GM18507 (cell line): Measurements from ENCODE around the gene COL25A1.

Source experiments
- DNase-seq: peaks from one replicate; pipeline ENCODE4 v3.0.0; 2011; ENCODE audit warnings: low read depth; ENCODE audit not compliant: insufficient read length; ENCODE audit errors: extremely low spot score
- FAIRE-seq: peaks from 2 replicates; lab custom pipeline; 2011; peaks lifted over from hg19 to GRCh38; lab: Jason Lieb, UNC

COL25A1 gene

DNA sequence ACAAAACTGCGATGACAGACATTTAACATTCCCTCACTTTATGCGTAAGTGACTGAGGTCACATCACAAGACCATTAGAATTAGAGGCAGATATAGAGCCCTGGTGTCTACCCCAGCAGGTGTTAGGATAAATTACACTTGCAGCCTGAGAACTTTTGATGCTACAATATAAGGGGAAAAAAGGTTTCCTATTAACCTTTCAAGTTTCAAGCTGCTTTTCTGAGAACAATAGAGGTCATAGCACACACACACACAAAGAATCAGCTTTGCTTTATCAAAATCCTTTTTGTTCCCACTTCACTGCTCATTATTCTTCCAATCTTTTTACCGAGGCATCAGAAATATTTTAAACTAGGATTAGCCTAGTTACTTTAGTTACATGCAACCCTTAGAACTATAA is 119.8 kb downstream of the COL25A1 start:
- FAIRE-seq (no peak), DNase-seq (no peak)

DNA sequence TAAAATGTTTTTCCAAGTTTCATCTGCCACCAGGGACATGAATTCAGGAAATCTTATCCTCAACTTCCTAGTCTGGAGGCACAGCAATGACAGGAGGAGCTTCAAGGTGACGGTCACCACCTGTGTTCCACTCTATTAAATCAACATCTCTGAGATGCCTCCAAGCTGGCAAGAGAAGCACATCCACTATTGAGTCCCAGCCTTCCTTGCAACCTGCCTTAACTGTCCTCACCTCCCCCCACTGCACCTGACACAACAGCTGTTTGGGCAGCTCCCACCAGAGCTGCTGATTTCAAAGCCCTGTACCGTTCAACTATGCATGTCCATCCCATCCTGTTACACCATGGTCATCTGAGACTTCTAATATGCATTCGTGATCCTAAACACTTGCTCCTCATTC is 123.4 kb downstream of the COL25A1 start:
- FAIRE-seq, result no peak
- DNase-seq, result no peak

DNA sequence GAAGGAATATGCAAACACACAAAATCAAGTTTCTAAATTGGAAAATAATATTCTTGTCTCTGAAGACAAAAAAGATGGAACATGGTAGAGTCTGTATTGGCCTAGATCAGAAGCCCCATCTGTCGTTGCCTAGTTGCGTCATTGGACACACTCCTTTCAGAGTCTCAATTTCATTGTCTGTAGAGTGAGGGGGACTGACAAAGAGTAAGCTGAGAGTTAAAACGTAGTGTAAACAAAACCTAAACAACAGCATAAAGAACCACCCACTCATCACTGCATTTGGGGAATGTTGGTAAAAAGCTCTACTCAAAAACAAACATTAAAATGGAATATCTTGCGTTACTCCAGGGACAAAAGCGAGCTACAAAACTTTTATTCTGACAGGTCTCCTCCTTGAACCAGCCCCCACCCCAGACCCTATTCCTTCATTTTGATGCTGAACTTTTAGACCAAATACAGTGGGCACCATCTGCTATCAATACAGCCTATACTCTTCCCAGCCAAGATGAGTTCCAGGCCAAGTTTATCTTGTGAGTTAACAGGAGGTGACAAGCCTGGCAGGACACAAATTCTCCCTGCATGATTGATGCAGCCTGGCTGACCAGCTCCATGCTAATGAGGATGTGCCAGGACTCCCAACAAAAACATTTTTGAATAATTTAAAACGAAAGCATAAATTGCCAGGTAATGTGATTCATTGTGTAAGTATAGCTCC is 125.2 kb downstream of the COL25A1 start:
- DNase-seq (no peak), FAIRE-seq (no peak)

DNA sequence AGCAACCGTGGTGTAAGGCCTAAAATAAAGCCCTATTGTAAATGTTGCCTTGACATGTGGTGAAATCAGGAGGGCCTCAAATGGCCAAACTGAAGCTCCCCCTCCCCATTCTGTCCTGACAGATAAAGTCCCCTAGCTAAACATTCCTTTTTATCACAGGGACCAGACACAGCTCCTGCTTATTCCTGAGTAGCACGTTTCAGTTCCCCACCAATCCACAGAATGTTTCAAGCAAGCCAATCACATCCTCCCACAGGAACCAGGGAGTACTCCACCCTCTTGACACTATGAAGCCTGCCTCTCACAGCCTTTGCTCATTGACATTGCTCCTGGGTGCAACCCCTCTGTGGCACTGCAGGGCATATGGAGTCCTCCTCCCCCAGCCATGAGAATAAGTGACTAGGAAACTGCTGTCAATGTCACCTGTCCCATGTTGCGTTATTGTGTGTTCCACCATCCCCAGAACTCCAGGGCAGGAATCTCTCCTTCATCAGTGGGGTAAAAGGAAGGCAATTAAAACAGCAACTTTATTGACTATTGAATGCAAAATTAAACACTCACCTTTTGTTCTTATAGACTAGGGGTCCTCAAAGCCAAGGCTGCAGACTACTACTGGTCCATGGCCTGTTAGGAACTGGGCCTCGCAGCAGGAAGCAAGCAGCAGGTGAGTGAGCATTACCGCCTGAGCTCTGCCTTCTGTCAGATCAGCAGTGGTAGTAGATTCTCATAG is 128.1 kb downstream of the COL25A1 start:
- FAIRE-seq, result no peak

DNA sequence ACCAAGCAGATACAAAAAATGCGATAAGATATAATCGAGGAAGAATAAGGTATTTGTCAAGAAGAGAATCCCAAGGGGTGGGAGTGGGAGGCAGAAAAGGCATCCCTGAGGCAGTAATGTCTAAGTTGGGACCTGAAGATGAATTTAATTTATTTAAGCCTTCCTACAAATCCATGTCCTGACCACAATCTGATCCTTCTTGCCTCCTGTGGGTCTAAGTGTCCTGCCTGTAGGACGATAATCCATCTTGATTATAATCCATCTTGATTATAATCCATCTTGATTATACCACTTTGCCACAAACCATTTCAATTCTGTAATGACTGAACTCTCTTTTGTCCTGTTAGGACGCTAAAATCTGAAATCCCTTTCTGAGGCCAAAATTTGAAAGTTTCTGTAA is 130.2 kb downstream of the COL25A1 start:
- DNase-seq (no peak), FAIRE-seq (no peak)

More for the DNA sequence above, 128.1 kb downstream of the COL25A1 start:
- no peak for DNase-seq

DNA sequence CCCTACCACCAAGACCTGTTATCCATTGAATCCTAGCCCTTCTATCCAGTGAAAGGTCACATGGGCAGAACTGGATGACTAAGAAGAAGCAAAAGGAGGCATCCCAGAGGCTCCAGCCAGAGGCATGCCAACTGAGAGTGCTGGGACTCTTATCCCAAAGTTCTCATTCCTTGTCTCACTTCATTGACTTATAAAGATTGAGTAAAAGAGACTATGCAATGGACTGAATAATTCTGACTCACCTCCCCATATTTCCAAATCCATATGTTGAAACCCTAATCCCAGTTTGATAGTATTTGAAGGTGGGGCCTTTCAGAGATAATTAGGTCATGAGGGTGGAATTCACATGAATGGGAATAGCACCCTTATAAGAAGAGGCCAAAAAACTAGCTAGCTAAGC is 131.4 kb downstream of the COL25A1 start:
- DNase-seq (no peak), FAIRE-seq (no peak)

DNA sequence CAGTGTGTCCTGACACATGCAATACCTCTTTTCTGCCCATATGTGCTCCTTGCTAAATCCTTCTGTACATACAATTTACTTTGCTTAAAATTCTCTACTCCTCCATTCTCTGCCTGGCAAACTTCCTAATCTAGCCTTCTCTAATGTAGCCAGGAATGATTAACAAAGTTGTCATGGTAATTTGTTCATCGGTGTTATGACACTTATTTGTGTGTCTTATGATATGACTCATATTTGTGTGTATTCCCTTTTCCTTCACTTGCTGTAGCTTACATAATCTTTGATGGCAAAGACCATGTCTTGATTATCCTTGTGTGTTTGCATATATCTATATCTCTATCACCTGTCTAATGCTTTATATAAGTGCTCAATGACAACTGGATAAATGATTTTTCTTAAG is 133.3 kb downstream of the COL25A1 start:
- DNase-seq (no peak), FAIRE-seq (no peak)

DNA sequence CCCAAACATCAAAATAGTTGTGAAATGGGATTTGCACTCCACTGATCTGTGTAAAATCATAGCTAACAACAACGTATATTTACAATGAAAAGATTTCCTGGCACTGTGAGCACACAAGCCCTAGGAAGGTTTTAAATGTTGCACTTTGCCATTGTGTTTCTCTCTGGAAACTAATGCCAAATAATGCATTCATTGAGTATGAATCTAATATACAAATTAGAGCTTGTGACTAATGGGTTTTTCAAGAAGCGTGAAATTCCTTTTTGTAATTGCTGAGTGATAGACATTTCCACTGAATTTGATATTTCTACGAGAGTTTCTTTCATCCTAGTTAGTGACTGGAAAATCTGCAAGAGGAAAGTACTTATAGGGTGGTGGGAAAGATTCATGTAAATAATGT is 135.9 kb downstream of the COL25A1 start:
- no peak for DNase-seq
- no peak for FAIRE-seq

DNA sequence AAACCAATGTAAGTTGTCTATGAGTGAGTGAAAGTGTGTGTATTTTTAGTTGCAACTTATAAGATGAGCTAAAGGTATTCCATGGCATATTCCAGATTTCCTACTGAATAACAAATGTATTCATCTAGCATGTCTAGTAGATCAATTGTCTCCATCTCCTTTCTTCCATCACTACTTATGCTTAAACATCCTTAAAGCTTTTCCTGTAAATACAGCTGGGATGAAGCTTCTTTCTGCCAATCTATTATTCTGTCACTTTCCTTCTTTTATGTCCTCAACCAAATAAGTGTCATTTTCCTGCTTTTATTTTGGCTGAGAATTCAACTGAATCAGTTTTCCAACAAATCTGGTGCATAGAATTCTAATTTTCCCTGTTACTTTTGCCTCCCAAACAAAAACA is 136.3 kb downstream of the COL25A1 start:
- FAIRE-seq, result no peak
- no peak for DNase-seq

DNA sequence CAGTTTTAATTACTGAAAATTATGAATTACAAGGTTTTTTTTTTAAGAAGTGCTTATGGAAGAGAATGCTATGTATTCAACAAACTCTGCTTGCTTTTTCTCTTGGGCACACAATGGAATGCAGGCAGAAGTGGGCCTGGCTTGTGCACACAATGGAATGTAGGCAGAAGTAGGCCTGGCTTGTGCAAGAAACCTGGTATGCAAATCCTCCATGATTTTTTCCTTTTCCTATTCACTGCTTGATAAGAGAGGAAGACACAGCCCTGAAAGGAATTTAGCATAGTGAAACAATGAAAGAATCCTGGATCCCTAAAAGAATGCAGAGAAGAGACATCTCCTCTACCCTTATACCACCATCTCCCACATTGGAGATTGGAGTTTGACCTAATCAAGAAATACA is 138.4 kb downstream of the COL25A1 start:
- DNase-seq (no peak), FAIRE-seq (no peak)

DNA sequence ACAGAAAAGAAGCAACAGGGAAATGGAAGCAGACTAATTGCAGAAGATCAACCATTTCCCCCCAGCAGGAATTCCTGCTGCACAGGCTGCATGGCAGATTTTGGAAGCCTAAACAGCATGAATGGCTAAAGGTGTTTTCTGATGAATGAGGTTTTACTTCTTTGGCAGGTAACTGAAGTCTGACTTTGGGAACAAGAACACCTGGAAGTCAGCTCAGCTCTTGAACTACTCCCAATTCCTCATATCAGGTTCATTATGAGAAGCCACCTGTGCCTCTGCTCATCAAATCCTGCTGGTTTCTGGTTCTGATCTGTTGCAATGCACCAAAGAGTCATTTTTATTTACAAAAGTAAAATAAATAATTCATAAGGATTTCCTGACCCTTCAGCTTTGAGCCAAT is 139.0 kb downstream of the COL25A1 start:
- FAIRE-seq, result no peak
- DNase-seq, result no peak

DNA sequence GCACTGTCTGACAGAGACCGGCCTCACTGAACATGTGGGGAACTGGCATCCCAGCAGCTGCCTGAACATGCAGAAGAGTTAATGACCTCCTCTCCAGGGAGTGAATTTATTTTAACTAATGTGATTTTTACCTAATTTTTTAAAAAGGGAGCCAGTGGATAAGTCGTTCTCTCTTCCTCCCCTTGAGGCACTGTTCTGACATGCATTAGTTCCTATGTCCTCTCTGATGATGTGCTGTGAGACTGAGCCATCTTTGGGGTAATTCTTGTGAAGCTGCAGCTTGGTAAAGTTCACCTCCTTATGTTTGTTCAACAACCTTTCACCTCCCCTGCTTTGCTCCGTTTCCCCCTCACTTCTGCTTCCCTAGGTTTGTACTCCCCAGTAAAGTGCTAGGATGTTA is 139.7 kb downstream of the COL25A1 start:
- no peak for DNase-seq
- no peak for FAIRE-seq

DNA sequence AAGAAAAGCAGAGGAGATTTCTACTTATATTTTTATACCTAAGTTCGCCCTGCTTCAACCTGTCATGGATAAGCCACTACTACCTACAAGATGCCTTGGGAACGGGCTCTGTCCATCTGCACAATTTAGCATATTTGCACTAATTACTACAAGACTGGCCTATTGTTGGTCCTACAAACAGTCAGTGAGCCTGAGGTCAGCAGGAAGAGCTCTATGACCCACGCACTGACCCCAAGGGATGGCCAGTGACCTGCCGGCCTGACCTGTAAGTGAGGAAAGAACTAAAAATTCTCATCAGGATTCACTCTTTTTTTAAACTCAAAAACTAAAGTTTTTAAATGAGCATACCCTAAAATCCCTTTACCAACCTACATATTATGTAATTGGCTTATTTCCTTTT is 142.0 kb downstream of the COL25A1 start:
- DNase-seq, result no peak
- FAIRE-seq, result no peak

DNA sequence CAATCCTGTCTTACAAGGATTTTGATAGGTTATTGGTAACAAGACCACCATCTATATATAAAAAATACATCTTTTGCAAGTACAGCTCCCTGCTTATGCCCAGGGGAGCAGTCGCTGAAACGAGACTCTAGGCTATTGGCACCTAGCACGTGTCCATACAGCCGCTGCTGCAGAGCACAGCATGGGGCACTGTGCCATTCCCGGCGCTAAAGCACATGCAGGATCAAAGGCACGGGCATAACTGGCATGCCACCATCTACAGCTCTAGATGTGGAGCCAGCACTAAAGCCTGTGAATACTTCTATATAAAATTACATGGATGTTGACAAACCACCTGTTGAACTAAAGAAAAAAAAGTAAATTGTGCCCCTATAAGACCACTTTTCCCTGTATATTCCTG is 144.8 kb downstream of the COL25A1 start:
- FAIRE-seq (no peak), DNase-seq (no peak)

DNA sequence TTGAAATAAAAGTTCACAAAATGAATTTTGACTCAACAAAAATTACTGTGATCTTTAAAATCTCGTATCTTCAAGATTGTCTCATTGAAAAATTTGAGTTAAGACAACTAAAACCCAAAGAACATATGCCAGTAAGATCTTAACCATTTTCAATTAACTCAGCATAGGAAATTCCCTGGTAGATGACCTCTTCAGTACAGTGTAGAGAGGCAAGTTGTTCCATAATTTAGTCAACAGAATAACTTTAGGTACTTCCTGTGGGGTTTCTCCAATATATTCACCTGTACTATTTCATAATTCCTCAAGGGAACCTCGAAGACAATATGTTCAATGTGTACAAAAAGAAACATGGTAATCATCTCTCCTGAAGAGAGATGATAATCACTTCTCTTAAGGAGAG is 145.3 kb downstream of the COL25A1 start:
- DNase-seq (no peak), FAIRE-seq (no peak)

DNA sequence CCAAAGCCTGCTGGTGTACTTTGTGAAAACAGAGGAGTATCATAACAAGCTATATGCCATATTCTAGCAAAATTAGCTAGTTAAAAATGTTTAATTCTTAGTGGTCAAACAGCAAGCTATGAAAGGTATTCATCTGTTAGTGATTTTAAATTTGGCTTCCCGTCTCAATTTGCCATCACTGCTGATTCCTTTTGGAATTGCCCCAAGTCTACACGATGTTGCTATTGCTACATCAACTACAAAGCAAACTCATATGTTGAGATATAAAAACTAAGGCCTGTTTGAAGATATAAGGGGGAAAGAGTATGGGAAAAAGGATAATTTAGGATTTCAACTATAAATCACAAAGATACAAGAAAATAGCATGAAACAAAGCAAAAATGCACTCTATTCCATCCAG is 146.1 kb downstream of the COL25A1 start:
- DNase-seq (no peak), FAIRE-seq (no peak)

DNA sequence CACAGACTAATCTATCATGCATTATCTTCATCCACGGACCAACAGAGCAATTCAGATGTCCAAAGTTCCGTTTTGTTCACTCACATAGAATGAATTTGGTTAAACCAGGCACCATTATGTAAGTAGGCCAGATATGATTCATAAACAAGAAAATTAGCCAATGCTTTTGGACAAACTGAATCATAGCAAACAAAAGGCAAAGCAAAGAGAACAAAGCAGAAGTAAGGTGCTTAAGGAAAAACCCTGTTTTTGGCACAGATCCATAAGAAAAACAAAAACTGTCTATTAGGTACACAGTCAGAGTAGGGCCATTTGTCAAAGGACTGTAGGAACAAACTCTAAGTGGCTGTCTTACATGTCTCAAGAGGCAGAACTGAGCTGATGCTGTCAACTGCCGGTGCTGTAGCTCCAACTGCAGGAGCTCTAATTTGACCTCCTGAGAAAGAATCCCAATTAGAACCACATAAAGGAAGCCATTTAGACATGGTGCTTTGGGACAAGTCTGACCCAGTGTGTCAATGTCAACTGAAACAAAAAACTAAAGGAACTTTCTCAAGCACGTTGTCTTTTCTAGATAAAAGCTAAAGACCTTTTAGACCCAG is 146.7 kb downstream of the COL25A1 start:
- FAIRE-seq, result no peak
- no peak for DNase-seq

DNA sequence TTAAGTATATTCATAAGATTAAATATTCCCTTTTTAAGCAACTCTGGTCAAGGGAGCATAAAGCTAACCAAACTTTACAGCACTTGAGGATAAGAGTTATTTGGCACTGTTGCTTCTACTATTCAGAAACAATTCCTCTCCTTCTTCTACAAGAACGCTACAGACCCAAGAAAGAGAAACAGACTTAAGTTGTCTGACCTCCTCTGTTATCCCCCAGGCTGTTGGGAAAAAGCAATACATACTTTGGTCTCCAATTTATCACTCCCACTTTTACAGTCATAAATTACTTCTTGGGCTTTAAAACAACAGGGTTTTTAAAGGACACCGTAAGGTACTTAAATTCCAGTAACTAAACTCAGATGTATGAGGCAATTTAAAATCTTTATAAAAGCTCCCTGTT is 147.4 kb downstream of the COL25A1 start:
- FAIRE-seq (no peak), DNase-seq (no peak)

DNA sequence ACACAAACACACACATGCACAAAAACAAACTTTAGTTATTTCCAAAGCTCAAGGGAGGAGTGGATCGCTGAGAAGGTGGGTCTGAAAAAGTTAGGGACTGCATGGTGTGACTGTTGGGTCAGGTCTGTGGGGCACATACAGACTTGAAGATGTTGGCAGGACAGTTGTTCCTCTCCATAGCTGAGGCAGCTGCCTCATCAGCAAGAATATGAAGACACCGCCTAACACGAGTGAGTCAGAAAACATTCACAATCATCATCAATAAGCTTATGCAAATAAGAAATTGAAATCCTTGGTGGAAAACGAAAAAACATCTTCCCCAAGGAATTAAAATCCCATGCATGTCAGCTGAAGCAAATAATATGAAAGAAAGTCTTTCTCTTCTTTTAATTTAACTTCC is 148.0 kb downstream of the COL25A1 start:
- DNase-seq (no peak), FAIRE-seq (no peak)

DNA sequence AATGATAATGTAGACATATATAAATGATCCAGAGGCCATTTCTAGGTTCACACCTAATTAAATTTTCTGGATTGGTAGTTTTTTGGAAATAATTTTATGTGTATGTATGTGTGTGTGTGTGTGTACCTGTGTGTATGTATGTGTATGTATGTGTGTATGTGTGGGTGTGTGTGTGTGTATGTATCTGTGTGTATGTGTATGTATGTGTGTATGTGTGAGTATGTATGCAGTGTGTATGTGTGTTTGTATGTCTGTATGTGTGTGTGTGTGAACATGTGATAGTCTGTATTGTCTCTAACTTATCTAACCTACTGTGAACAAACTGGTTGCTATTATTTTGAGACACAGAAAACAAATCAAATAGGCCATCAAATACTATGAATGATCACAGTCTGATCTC is 152.6 kb downstream of the COL25A1 start:
- DNase-seq (no peak), FAIRE-seq (no peak)

DNA sequence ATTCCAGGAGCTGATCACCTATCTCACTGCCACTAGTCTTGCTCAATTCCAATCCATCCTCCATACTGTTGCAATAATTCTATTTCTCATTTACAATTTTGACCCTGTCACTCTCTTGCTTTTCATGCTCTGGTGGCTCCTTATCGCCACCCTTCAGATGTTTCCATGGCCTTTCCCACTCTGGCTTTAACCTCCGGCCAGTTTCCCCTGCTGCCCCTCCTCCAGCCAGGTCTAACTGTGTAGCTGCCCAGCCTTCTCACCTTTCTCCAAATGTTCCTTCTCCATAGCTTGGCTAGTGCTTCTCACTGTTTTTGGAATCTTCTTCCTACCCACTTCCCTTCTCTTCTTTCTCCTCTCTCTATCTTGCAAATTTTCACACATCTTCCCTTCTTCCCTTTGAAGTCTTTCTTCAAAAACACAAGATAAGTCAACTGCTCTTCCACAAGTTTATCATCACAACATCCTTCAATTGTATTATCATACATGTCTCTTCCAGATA is 153.8 kb downstream of the COL25A1 start:
- no peak for FAIRE-seq
- no peak for DNase-seq
